Calu3 (cell line): Measurements from ENCODE around the gene ZNF692. TPM values are rescaled to one million over a fixed set of nuclear protein-coding genes. Genes with fewer than 3 reads are reported as not detected.

ENCODE experiments used
- BruUV-seq: library from RNA; stranded (reverse); fragments of 400-500 nt; replicated peaks from 2 replicates; lab custom pipeline; 2021; lab: Mats Ljungman, UMichigan
- CTCF ChIA-PET: fragments of 300-600 bp; sonication (Branson Sonifier 250); formaldehyde crosslinking; loops from one replicate; lab custom pipeline; 2022; ENCODE audit warnings: antibody characterized with exemption; lab: Charles Lee
- DNase-seq: peaks from one replicate; pipeline ENCODE4 v3.0.0; 2022
- H3K27ac Mint-ChIP-seq: one replicate; pipeline ENCODE4 v1.8.0; 2022; ENCODE audit warnings: mixed read lengths; ENCODE audit not compliant: unreplicated experiment
- H3K27me3 Mint-ChIP-seq: one replicate; pipeline ENCODE4 v1.8.0; 2022; ENCODE audit warnings: mixed read lengths; ENCODE audit not compliant: unreplicated experiment
- H3K36me3 Mint-ChIP-seq: one replicate; pipeline ENCODE4 v1.8.0; 2022; ENCODE audit warnings: mild to moderate bottlenecking, moderate library complexity, mixed read lengths; ENCODE audit not compliant: insufficient read depth, unreplicated experiment
- H3K4me1 Mint-ChIP-seq: one replicate; pipeline ENCODE4 v1.8.0; 2022; ENCODE audit warnings: mild to moderate bottlenecking, low read depth, mixed read lengths; ENCODE audit not compliant: unreplicated experiment
- H3K4me3 Mint-ChIP-seq: one replicate; pipeline ENCODE4 v1.8.0; 2022; ENCODE audit warnings: mild to moderate bottlenecking, low read depth, moderate library complexity, mixed read lengths; ENCODE audit not compliant: unreplicated experiment
- H3K9me3 Mint-ChIP-seq: one replicate; pipeline ENCODE4 v1.8.0; 2022; ENCODE audit warnings: low read depth, mixed read lengths; ENCODE audit not compliant: unreplicated experiment
- CTCF ChIP-seq: fragments of 200-600 bp; IDR thresholded peaks from one replicate; pipeline ENCODE4 v1.8.0; 2022; ENCODE audit warnings: antibody characterized with exemption; ENCODE audit not compliant: unreplicated experiment
- intact Hi-C: fragments of 100-400 bp; cut with micrococcal nuclease; formaldehyde crosslinking; loops from one replicate; pipeline ENCODE4 v1.10.0; 2022; ENCODE audit not compliant: unreplicated experiment
- total RNA-seq: library from RNA; stranded (reverse); gene quantifications from 2 replicates; pipeline ENCODE4 v1.2.3, GENCODE V29; 2022

ZNF692 gene
- total RNA-seq, 1 experiment from 2014 or later, result 61.4 TPM

GRCh38 chr1:248850124-248850523 is 8.8 kb downstream of the ZNF692 start:
- H3K27ac Mint-ChIP-seq, result no peak overlapping the region
- H3K36me3 Mint-ChIP-seq, result peaks cover 25% of the 10 kb centered on the region
- CTCF ChIA-PET, result no interaction called here
- no peaks in the 10 kb centered on the region for H3K27me3 Mint-ChIP-seq
- no peak overlapping the region for H3K4me3 Mint-ChIP-seq
- no TSS peak for BruUV-seq
- DNase-seq, result no peak
- no peaks in the 10 kb centered on the region for H3K4me1 Mint-ChIP-seq
- intact Hi-C loops, result no loop called here
- TF ChIP-seq CTCF, result no peak
- H3K9me3 Mint-ChIP-seq, result no peaks in the 10 kb centered on the region

DNA sequence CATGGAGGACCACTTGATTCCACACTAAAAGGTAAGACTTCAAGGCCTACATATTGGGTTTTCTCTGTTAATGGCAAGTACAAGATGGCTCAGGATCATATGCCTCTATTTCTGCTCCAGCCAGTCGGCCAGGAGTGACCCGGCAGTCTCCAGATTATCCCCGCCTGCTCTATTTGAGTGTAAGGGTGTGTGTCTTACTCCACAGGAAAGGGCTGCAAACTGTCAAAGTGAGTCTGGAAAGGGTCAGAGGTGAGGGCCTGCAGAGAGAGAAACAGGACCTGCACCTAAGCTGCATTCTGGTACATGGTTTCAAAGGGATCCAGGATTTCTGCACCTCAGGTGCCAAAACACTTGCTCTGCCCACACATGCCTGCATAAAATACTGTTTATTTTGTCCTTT is 9.2 kb downstream of the ZNF692 start:
- no peaks in the 10 kb centered on the region for H3K9me3 Mint-ChIP-seq
- no peak overlapping the region for H3K4me3 Mint-ChIP-seq
- peaks cover 25% of the 10 kb centered on the region for H3K36me3 Mint-ChIP-seq
- H3K4me1 Mint-ChIP-seq, result no peaks in the 10 kb centered on the region
- CTCF ChIA-PET, result no interaction called here
- no peak for DNase-seq
- BruUV-seq, result no TSS peak
- no peaks in the 10 kb centered on the region for H3K27me3 Mint-ChIP-seq
- intact Hi-C loops, result no loop called here
- no peak for TF ChIP-seq CTCF
- no peak overlapping the region for H3K27ac Mint-ChIP-seq

DNA sequence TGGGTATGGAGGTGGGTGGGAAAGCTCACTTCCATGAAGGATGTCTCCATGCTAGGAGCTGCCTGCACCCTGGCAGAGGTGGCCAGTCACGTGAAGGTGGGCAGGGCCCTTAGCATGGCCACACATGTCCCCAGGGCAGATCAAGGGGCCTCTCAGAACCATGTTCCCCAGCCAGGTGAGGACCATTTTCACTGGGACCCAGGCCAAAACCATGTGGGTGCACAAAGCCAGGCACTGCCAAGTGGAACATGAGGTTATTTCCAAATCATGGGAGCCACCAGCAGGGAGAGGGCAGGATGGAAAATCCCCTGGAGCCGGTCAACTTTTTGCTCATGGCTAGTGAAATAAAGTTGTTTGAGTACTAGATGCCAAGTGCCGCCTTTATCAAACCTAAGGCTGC is 9.7 kb downstream of the ZNF692 start:
- Mint-ChIP-seq H3K4me1 (no peaks in the 10 kb centered on the region), H3K27me3 (no peaks in the 10 kb centered on the region)

DNA sequence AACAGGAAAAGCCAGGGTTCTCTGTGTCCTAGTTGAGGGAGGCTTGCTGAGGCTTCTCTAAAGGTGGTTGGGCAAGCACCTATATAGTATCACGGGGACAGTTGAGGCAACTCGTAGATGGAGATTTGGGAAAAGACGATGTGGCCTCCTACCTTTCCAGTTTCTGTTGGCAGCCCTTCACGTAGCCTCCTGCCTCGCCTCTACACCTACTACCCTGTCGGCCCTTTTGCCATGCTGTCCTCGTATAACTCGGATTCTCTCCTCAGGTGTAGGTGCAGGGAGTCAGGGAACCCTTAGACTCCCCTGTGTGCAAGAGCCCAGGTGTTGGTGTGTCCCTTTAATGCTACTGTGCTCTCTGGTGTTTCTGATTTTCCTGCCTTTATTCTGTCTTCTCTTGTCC is 10.3 kb downstream of the ZNF692 start:
- Mint-ChIP-seq H3K4me3 (no peak overlapping the region), H3K27me3 (no peaks in the 10 kb centered on the region), H3K4me1 (no peaks in the 10 kb centered on the region), H3K27ac (peak overlapping the region; percentile 31), H3K36me3 (peaks cover 25% of the 10 kb centered on the region), H3K9me3 (no peaks in the 10 kb centered on the region)
- CTCF ChIA-PET, result no interaction called here
- no peak for DNase-seq
- BruUV-seq, result no TSS peak
- intact Hi-C loops, result no loop called here
- TF ChIP-seq CTCF, result no peak

More for the DNA sequence above, 9.7 kb downstream of the ZNF692 start:
- CTCF ChIA-PET, result no interaction called here
- H3K4me3 Mint-ChIP-seq, result no peak overlapping the region
- no peak for TF ChIP-seq CTCF
- no peaks in the 10 kb centered on the region for H3K9me3 Mint-ChIP-seq
- peaks cover 25% of the 10 kb centered on the region for H3K36me3 Mint-ChIP-seq
- BruUV-seq, result no TSS peak
- intact Hi-C loops, result no loop called here
- peak overlapping the region; percentile 31 for H3K27ac Mint-ChIP-seq
- no peak for DNase-seq
